ENCODE measurements around the gene TMEM50A.
"Not testable (repeated sequence)": the region's sequence is repeated elsewhere in the genome, so short reads cannot be mapped to it uniquely, and the experiment has no call there.

TMEM50A gene

DNA sequence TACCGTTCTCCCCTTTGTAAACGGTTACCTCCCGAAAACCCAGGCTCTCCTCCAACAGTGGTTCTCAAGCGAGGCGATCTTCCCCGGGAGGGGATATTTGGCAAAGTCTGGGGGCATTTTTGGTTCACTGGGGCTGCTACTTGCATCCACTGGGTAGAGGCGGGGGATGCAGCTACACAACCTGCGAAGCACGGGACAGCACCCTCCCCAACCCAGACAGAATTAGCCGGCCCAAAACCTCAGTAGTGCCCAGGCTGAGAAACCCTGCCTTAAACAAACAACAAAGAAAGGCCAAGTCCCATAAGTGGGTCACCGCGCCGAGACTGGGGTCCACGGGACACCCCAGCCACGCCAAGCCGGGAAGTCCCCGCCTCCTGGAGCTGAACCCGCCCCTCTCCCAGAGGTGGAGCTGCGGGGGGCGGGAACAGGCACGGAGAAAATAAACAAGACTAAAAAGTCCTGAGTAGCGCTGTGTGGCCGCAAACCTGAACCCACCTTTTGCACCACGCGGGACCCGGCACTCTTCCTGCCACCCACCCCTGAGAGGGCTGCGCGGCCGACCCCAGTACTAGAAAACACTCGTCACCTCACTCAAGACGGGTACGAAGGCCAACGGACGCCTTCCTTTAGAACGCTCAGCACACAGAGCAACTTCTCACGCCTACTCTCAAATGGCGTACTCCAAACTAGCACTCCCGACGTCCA lies 499 bp upstream of the TMEM50A start:
- DNase-seq, result peak; percentile 82

DNA sequence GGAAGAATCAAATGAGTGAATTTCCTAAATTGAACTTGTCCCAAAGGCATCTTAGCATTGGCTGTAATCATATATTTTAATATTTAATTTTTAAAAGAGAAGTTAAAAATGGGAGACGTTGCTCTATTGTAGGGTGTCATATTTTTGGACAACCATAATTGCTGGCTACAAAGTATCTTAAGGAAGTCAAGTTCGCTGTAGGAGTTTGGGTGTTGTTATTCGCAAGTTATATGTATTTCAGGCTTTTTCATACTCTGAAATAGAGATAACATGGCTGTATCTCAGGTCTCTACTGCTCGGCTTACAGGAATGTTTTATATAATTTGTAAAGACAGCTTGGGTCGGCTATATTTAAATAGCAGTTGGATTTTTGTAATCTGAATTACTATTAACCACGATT lies 852 bp downstream of the TMEM50A start:
- no peak for DNase-seq

DNA sequence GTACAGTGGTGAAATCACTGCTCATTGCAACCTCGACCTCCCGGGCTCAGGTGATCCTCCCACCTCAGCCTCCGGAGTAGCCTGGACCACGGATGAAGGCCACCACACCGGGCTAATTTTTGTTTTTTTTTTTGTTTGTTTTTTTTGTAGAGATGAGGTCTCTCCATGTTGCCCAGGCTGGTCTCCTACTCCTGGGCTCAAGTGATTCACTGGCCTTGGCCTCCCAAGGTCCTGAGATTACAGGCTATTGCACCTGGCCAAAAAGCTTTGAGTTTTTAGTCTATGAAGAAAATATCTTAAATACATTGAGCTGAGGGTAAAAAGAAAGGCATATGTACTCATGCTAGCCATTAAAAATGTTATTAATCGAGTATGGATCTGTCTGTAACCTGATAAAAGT lies 3.6 kb downstream of the TMEM50A start:
- DNase-seq, result no peak

DNA sequence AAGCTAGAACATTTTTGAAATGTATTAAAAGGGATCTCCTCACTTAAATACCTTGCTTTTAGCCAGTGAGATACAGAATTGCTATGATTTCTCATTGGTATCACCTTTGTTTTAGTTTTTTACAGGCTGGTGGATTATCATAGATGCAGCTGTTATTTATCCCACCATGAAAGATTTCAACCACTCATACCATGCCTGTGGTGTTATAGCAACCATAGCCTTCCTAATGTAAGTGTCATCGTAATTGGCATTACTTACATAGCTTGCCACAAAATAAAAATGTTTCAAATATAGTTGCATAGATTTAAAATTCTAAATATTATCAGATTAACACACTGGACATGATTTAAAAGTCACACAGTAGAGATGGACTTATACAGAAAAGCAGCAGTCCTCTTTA lies 4.7 kb downstream of the TMEM50A start:
- no peak for DNase-seq

DNA sequence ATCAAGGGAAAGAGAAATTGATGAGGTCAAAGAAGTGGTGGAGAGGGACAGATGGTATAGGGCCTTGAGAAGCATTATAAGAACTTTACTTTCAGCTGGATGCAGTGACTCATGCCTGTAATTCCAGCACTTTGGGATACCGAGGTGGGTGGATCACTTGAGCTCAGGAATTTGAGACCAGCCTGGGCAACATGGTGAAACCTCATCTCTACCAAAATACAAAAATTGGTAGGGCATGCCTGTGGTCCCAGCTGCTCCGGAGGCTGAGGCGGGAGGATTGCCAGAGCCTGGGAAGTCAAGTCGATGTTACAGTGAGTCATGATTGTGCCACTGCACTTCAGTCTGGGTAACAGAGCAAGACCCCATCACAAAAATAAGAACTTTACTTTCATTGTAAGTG lies 5.7 kb downstream of the TMEM50A start:
- no peak for DNase-seq

DNA sequence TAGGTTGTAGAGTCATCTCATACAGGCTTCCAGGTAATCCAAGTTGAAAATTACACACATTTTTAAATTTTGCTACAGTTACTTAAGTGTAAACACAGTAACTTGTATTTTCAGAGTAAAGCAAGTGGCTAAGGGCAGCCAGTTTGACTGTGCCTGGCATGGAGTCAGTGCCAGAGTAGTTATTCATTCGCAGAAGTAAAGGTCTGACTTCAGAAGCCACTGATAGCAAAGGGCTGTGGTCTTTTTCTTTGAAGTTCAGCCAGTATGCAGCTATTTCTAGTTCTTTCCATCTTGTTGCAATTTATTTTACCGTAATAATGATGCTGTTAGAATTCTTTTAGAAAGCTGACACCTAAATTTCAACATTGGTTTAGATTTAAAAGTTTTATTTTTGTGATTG lies 9.4 kb downstream of the TMEM50A start:
- no peak for DNase-seq

DNA sequence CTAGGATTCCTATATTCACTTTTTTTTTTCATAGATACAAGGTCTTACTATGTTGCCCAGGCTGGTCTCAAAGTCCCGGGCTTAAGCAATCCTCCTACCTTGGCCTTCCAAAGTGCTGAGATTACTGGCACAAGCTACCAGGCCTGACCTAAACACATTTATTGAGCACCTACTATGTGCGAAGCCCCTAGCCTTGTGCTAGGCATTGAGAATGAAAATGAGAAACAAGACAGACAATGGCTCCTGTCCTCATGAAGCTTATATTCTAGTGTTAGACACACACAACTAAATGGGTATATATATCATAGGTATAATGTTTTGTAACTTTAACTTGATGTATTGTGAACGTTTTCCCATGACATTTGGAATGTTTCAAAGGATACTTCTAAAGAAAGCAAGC lies 11.5 kb downstream of the TMEM50A start:
- no peak for DNase-seq

DNA sequence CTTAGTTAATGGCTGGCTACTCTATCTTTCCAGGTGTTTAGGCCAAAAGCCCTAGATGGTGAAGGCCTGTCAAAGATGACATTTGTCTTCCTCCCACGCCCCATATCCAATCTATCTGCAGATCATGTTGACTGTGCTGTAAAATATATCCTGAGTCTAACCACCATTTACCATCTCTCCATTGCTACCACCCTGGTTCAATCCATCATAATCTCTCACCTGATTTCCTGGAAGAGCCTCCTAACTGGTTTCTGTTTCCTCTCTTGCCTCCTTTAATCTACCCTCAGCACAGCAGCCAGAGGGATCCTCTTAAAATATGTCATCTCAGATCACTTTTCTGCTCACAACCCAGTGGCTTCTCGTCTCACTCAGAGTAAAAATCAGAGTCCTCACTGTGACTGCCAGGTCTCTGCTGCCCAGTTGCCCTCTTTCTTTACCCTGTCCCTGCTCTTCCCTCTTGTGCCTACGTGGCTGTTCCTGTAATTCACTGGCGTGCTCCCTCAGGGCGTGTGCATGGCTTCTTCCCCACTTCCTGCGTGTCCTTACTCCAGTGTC lies 17.8 kb downstream of the TMEM50A start:
- no peak for DNase-seq

DNA sequence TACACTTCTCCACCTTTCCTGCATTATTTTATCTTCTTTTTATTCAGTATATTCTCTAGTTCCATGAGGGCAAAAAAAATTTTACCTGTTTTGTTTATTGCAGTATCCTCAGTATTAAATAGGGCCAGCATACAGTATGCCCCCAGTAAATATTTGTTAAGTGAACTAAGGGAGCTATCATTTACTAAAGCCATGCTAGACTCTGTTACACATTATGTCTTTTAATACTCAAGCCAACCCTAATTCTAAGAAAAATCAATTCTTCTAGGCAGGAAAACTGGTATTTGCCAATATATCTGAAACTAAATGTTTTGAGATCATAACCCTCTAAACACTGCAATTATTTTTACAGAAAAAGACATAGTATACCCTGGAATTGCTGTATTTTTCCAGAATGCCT lies 18.3 kb downstream of the TMEM50A start:
- DNase-seq, result no peak

DNA sequence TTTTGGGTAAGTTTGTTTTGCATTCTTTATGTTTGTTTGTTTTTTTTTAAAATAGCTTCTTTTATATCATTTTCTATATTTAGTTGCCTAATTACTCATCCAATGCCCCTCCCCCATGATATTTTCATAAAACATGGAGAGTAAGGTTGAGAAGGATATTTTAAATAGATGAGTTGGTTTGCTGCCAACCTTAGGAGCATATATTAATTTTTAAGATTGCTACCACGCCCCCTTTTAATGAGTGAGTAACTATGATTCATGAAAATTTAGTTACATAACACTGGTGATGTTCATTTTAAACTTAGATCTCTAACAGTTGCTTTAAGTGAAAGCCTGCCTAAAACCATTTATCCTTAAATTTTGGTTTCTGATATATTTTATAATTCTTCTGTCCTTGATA lies 18.7 kb downstream of the TMEM50A start:
- DNase-seq, result no peak

DNA sequence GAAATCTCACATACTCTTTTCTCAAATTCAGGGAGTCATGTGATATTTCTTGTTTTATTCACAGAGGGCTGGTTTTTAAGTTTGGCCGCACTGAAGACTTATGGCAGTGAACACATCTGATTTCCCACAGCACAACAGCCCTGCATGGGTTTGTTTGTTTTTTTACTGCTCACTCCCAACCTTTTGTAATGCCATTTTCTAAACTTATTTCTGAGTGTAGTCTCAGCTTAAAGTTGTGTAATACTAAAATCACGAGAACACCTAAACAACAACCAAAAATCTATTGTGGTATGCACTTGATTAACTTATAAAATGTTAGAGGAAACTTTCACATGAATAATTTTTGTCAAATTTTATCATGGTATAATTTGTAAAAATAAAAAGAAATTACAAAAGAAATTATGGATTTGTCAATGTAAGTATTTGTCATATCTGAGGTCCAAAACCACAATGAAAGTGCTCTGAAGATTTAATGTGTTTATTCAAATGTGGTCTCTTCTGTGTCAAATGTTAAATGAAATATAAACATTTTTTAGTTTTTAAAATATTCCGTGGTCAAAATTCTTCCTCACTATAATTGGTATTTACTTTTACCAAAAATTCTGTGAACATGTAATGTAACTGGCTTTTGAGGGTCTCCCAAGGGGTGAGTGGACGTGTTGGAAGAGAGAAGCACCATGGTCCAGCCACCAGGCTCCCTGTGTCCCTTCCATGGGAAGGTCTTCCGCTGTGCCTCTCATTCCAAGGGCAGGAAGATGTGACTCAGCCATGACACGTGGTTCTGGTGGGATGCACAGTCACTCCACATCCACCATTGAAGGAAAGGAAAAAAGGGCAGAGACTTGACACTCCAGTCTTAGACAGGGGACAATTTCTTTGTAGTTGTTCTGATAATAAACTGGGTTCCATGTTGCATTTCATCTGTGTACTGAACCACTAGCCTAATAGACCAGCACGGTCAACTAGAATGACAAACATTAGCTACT lies 22.8 kb downstream of the TMEM50A start:
- no peak for DNase-seq

DNA sequence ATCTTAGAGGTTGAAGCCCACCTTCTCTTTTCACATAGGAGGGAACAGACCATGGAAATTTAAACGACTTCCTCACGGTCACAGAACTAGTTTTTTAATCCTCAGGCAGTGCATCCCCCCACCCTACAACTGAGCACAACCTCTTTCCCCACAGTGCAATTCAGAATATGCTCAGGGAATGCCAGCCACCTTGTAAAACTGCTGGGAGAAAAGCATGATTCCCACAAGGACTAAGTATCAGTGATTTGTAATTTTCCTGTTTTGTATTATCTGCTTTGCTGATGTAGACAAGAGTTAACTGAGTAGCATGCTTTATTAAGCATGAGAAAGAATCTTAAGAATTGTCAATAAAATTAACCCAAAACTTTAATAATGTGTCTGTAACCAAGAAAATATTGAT lies 23.8 kb downstream of the TMEM50A start:
- no peak for DNase-seq

DNA sequence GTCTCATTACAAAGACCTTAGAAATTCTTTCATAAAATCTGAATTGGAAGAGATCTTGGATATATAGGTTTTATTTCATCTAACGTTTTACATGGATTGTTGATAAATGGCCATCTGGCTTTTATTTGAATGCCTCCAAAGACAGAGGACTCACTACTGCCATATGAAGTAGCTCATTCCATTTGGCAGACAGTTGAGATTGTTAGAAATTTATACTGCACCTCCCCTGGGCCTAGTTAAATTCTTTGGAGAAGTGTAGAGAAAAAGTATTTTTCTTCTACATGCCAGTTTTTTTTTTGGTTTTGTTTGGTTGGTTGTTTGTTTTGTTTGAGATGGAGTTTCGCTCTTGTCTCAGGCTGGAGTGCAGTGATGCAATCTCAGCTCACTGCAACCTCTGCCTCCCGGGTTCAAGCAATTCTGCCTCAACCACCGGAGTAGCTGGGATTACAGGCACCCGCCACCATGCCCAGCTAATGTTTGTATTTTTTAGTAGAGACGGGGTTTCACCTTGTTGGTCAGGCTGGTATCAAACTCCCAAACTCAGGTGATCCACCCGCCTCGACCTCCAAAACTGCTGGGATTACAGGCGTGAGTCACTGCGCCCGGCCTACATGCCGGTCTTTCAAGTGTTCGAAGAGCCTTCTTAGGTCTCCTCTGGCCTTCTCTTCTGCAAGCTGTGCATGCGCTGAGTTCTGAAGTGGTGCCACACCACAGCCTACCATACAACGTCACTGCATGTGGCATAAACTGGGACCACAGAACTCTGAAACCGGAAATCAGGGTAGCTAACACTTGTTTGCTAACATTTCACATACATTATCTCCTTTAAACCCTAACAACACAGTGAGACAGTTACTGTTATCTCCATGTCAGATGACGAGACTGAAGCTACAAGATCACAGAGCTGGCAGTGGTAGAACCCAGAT lies 24.8 kb downstream of the TMEM50A start:
- not testable (repeated sequence) for DNase-seq

DNA sequence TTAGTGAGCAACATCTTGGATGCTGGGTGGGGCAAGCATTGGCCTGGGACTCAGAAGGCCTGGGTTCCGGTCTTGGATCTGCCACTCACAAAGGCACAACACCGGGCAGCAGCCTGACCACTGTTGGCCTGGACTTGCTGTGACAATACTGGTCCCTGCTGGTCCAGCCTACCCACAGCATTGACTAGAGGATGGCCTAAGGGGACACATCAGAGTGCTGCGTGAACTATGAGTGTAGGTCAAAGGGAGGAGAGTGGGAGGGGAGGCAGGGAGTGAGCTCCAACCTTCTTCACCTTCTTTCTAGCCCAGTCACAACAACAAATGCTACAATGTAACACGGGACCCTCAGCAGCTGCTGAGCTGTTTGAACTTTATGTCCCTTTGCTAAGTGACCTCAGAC lies 31.1 kb downstream of the TMEM50A start:
- DNase-seq, result no peak

DNA sequence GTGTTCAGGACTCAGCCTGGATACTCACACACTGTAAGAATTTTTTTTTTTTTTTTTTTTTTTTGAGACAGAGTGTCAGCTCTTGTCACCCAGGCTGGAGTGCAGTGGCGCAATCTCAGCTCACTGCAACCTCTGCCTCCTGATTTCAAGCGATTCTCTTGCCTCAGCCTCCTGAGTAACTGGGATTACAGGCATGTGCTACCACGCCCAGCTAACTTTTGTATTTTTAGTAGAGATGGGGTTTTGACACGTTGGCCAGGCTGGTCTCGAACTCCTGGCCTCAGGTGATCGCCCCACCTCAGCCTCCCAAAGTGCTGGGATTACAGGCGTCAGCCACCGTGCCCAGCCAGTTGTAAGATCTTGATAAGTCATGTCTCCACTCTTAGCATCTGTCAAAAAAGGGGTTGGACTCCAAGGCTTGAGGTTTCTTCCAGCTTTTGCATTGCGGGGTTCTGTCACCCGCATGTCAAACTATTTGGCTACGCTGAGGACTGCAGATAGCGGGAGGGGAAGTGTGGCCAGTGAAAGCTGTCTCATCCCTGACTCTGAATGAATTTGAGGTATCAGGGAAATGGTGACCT lies 31.6 kb downstream of the TMEM50A start:
- not testable (repeated sequence) for DNase-seq

DNA sequence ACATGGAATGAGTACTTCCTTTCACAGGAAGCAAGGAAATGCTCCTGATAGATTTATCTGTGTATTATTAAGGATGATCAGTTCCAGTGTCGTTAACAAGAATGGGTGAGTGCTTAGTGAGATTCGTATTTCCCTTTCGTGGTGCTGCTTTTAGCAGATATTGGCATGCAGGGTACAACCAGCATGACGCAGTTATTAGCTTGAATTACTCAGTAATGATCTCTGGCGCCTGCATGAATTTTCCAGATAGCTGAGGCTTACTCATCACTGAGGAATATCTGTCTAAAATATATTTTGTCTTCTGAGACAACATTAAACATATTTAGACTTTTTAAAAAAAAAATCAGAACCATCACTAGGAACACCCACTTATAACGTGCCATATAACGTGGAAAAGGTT lies 33.6 kb downstream of the TMEM50A start:
- DNase-seq, result not testable (repeated sequence)

DNA sequence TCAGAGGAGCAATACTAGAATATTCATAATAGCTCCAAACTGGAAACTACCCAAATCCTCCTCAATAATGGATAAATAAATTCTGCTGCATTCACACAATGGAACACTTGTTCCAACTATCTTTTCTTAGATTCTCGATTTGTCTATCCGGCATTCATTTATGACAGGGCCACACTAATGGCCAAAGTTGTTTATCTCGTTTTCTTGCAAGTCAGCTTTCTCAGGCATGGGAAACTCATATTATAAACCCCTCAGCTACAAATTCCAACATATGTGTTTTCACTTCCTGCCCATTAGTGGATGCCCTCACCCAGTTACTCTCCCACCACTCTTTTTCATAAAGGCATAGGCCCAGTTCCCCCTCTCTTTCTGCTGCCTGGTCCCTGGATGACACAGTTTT lies 40.2 kb downstream of the TMEM50A start:
- DNase-seq, result not testable (repeated sequence)

DNA sequence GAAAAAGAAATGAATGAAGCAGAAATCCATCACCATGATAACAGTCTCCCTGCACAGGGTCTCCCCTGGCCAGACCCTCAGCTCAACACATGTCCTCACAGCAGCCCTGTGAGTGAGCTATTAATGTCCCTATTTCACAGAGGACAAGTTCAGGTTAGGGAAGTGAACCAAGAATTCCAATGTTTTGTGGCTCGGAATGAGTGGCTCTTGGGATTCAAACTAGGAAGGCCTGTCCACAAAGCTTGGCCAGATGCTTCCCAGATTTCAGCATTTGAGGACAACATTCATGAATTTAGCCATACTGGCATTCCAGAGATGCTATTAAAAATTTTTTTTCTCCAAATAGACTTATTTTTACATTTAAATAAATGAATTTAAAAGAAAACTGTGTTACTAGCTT lies 44.4 kb downstream of the TMEM50A start:
- DNase-seq, result not testable (repeated sequence)

DNA sequence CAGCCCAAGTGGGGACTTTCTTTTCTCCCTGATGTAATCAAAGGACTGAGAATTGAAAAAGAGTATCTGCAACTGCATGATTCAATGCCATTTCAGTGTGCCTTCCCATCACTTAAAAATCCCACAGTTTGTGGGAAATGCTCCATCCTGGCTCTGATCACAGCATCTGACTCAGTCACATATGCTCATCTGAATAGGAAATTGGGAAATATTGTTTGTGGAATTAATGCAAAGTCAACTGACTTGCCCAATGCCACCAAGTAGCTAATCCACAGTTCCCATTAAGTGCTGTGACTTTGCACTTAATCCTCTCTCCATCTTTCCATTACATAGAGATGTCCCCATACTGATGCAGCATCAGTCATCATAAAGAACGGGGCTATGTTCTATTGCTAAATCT lies 45.0 kb downstream of the TMEM50A start:
- not testable (repeated sequence) for DNase-seq

DNA sequence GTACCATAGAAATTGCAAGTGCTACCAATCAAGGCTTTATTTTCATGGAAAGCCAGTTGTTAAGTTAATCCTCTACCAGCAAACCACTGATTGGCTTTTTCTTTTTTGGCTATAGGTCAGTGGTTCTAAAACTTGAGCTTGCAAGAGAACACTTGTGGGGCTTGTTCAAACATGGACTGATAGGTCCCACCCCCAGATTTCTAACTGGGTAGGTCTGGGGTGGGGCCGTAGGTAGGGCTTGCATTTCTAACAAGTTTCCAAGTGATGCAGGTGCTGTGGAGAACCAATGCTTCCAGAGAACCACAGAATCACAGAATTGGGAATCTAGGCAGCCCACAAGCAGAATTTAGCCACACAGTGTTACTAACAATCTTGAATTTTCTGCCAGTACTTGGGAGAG lies 45.7 kb downstream of the TMEM50A start:
- DNase-seq, result not testable (repeated sequence)

DNA sequence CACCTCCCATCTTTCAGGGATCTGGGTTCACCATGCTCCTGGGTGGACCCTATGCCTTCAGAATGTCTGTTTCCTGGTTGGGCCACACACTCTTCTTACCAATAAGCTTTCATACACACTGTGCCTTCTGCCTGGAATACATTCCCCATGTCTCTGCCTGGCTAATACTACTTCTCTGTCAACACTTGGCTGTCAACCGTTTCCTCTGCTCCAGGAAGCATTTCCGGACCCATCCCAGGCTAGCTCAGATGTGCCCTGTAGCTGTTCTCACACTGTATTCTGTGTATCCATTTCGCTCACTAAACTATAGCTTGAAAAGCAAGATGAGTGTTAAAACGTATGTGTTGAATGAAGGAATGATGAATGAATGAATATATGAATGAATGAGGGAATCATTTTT lies 49.0 kb downstream of the TMEM50A start:
- DNase-seq, result not testable (repeated sequence)

DNA sequence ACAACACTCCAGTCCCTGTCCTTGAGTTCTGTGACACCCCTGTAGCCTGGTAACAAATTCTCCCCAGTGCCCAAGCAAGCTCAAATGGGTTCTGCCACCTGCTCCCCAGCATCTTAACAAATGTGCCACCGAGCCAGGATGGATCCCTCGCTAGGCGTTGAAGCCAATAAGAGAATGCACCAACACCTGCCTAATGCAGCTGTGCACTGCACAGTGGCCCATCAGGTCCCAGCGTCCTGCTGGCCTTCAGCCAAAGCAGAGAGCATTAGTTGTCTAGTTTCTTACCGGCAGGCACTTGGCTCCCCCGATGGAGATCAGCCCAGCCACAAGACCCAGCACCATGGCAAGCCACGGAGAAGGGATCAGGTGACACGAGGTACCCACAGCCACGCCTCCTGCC lies 50.6 kb downstream of the TMEM50A start:
- DNase-seq, result not testable (repeated sequence)

Data from activated CD8-positive, alpha-beta memory T cell treated with anti-CD3 and anti-CD28 coated beads for 24 hours (primary cell).